ENCODE results near the gene LIMK2. TPM values are rescaled to one million over a fixed set of nuclear protein-coding genes. Genes with fewer than 3 reads are reported as not detected.
"Not testable (repeated sequence)": the region's sequence is repeated elsewhere in the genome, so short reads cannot be mapped to it uniquely, and the experiment has no call there.

The LIMK2 gene
- total RNA-seq, 1 experiment from 2014 or later: 35.3 TPM

- Histone ChIP-seq H3K27ac (ENCODE audit: low read length) (no peak overlapping the region), H3K79me2 (ENCODE audit: low read length) (peaks cover 79% of the 10 kb centered on the region), H3K36me3 (ENCODE audit: insufficient read depth, low read length) (0 out of 2 replicates have a peak, but pooled peaks cover 8% of the 10 kb centered on the region), H2AFZ (ENCODE audit: low read length) (no peak overlapping the region), H3K4me1 (ENCODE audit: low read length) (peaks cover 80% of the 10 kb centered on the region), H3K4me3 (ENCODE audit: low read length) (no peak overlapping the region), H3K4me2 (ENCODE audit: low read depth, low read length, poor library complexity, severe bottlenecking) (no peak overlapping the region), H3K27me3 (ENCODE audit: low read length) (no peaks in the 10 kb centered on the region), H4K20me1 (ENCODE audit: insufficient read depth, low read depth, low read length) (no peaks in the 10 kb centered on the region), H3K9ac (ENCODE audit: low read length) (no peak overlapping the region), H3K9me3 (ENCODE audit: low read length) (no peaks in the 10 kb centered on the region), H3K9me2 (replicated peaks; ENCODE audit: insufficient read depth, low read length) (no peaks in the 10 kb centered on the region)
- no peak for DNase-seq
Observed at GRCh38 chr22:31215018-31215535, 3.0 kb downstream of the LIMK2 start.

GRCh38 chr22:31218565-31219262 is 6.6 kb downstream of the LIMK2 start:
- peak overlapping the region; percentile 12; the same call in 1 of the 2 replicates for H3K4me3 ChIP-seq (ENCODE audit: low read length)
- peaks cover 94% of the 10 kb centered on the region for H3K79me2 ChIP-seq (ENCODE audit: low read length)
- 0 out of 2 replicates have a peak, but pooled peaks cover 8% of the 10 kb centered on the region for H3K36me3 ChIP-seq (ENCODE audit: insufficient read depth, low read length)
- peak overlapping the region; percentile 54 for H3K4me2 ChIP-seq (ENCODE audit: low read depth, low read length, poor library complexity, severe bottlenecking)
- no peaks in the 10 kb centered on the region for H3K9me2 ChIP-seq (replicated peaks; ENCODE audit: insufficient read depth, low read length)
- H4K20me1 ChIP-seq (ENCODE audit: insufficient read depth, low read depth, low read length): no peaks in the 10 kb centered on the region
- no peak for DNase-seq
- no peak overlapping the region for H2AFZ ChIP-seq (ENCODE audit: low read length)
- peaks cover 93% of the 10 kb centered on the region for H3K4me1 ChIP-seq (ENCODE audit: low read length)
- H3K9ac ChIP-seq (ENCODE audit: low read length): peak overlapping the region; percentile 17; the same call in 1 of the 2 replicates
- peak overlapping the region; percentile 75 for H3K27ac ChIP-seq (ENCODE audit: low read length)
- H3K27me3 ChIP-seq (ENCODE audit: low read length): no peaks in the 10 kb centered on the region
- H3K9me3 ChIP-seq (ENCODE audit: low read length): no peaks in the 10 kb centered on the region

GRCh38 chr22:31221084-31221483 is 9.0 kb downstream of the LIMK2 start:
- Histone ChIP-seq H3K4me2 (ENCODE audit: low read depth, low read length, poor library complexity, severe bottlenecking) (no peak overlapping the region), H3K79me2 (ENCODE audit: low read length) (peaks cover 92% of the 10 kb centered on the region), H3K9ac (ENCODE audit: low read length) (no peak overlapping the region)

GRCh38 chr22:31222736-31223135 is 10.6 kb downstream of the LIMK2 start:
- H3K9ac ChIP-seq (ENCODE audit: low read length): no peak overlapping the region

More at GRCh38 chr22:31221084-31221483, 9.0 kb downstream of the LIMK2 start:
- no peak for DNase-seq
- Histone ChIP-seq H3K36me3 (ENCODE audit: insufficient read depth, low read length) (0 out of 2 replicates have a peak, but pooled peaks cover 4% of the 10 kb centered on the region), H3K4me1 (ENCODE audit: low read length) (peaks cover 78% of the 10 kb centered on the region), H2AFZ (ENCODE audit: low read length) (no peak overlapping the region), H3K4me3 (ENCODE audit: low read length) (no peak overlapping the region), H3K27me3 (ENCODE audit: low read length) (no peaks in the 10 kb centered on the region), H4K20me1 (ENCODE audit: insufficient read depth, low read depth, low read length) (no peaks in the 10 kb centered on the region), H3K9me3 (ENCODE audit: low read length) (no peaks in the 10 kb centered on the region), H3K27ac (ENCODE audit: low read length) (no peak overlapping the region; the same call in 1 of the 2 replicates), H3K9me2 (replicated peaks; ENCODE audit: insufficient read depth, low read length) (no peaks in the 10 kb centered on the region)

GRCh38 chr22:31223786-31224191 is 11.7 kb downstream of the LIMK2 start:
- peak overlapping the region; percentile 5 for H3K4me2 ChIP-seq (ENCODE audit: low read depth, low read length, poor library complexity, severe bottlenecking)
- H3K79me2 ChIP-seq (ENCODE audit: low read length): peaks cover 80% of the 10 kb centered on the region

More at GRCh38 chr22:31222736-31223135, 10.6 kb downstream of the LIMK2 start:
- H3K79me2 ChIP-seq (ENCODE audit: low read length): peaks cover 84% of the 10 kb centered on the region
- H3K27me3 ChIP-seq (ENCODE audit: low read length): no peaks in the 10 kb centered on the region
- no peak overlapping the region for H3K4me3 ChIP-seq (ENCODE audit: low read length)
- DNase-seq: no peak
- no peaks in the 10 kb centered on the region for H4K20me1 ChIP-seq (ENCODE audit: insufficient read depth, low read depth, low read length)
- H3K27ac ChIP-seq (ENCODE audit: low read length): peak overlapping the region; percentile 61
- H3K9me3 ChIP-seq (ENCODE audit: low read length): no peaks in the 10 kb centered on the region
- peaks cover 8% of the 10 kb centered on the region for H3K36me3 ChIP-seq (ENCODE audit: insufficient read depth, low read length)
- H2AFZ ChIP-seq (ENCODE audit: low read length): no peak overlapping the region
- H3K9me2 ChIP-seq (replicated peaks; ENCODE audit: insufficient read depth, low read length): no peaks in the 10 kb centered on the region
- H3K4me2 ChIP-seq (ENCODE audit: low read depth, low read length, poor library complexity, severe bottlenecking): peak overlapping the region; percentile 13
- H3K4me1 ChIP-seq (ENCODE audit: low read length): peaks cover 62% of the 10 kb centered on the region

GRCh38 chr22:31224691-31225090 is 12.6 kb downstream of the LIMK2 start:
- not testable (repeated sequence) for H3K36me3 ChIP-seq (ENCODE audit: insufficient read depth, low read length)

More at GRCh38 chr22:31223786-31224191, 11.7 kb downstream of the LIMK2 start:
- Histone ChIP-seq H4K20me1 (ENCODE audit: insufficient read depth, low read depth, low read length) (no peaks in the 10 kb centered on the region), H3K27me3 (ENCODE audit: low read length) (no peaks in the 10 kb centered on the region), H3K4me1 (ENCODE audit: low read length) (peaks cover 57% of the 10 kb centered on the region), H3K4me3 (ENCODE audit: low read length) (no peak overlapping the region), H3K9me3 (ENCODE audit: low read length) (no peaks in the 10 kb centered on the region), H3K36me3 (ENCODE audit: insufficient read depth, low read length) (peaks cover 8% of the 10 kb centered on the region), H3K9me2 (replicated peaks; ENCODE audit: insufficient read depth, low read length) (no peaks in the 10 kb centered on the region), H2AFZ (ENCODE audit: low read length) (no peak overlapping the region), H3K9ac (ENCODE audit: low read length) (no peak overlapping the region), H3K27ac (ENCODE audit: low read length) (peak overlapping the region; percentile 61)
- DNase-seq: no peak

GRCh38 chr22:31227186-31227585 is 15.1 kb downstream of the LIMK2 start:
- DNase-seq: no peak
- peaks cover 5% of the 10 kb centered on the region for H3K36me3 ChIP-seq (ENCODE audit: insufficient read depth, low read length)
- H3K4me2 ChIP-seq (ENCODE audit: low read depth, low read length, poor library complexity, severe bottlenecking): no peak overlapping the region
- H3K4me1 ChIP-seq (ENCODE audit: low read length): peaks cover 51% of the 10 kb centered on the region
- H2AFZ ChIP-seq (ENCODE audit: low read length): no peak overlapping the region
- H3K9ac ChIP-seq (ENCODE audit: low read length): no peak overlapping the region
- H4K20me1 ChIP-seq (ENCODE audit: insufficient read depth, low read depth, low read length): no peaks in the 10 kb centered on the region
- H3K4me3 ChIP-seq (ENCODE audit: low read length): no peak overlapping the region
- H3K9me2 ChIP-seq (replicated peaks; ENCODE audit: insufficient read depth, low read length): no peaks in the 10 kb centered on the region
- peaks cover 83% of the 10 kb centered on the region for H3K79me2 ChIP-seq (ENCODE audit: low read length)
- no peaks in the 10 kb centered on the region for H3K9me3 ChIP-seq (ENCODE audit: low read length)
- no peak overlapping the region for H3K27ac ChIP-seq (ENCODE audit: low read length)
- H3K27me3 ChIP-seq (ENCODE audit: low read length): no peaks in the 10 kb centered on the region

More at GRCh38 chr22:31224691-31225090, 12.6 kb downstream of the LIMK2 start:
- H3K9me3 ChIP-seq (ENCODE audit: low read length); H3K9ac ChIP-seq (ENCODE audit: low read length); DNase-seq; H3K9me2 ChIP-seq (replicated peaks; ENCODE audit: insufficient read depth, low read length); H2AFZ ChIP-seq (ENCODE audit: low read length); H3K27me3 ChIP-seq (ENCODE audit: low read length); H4K20me1 ChIP-seq (ENCODE audit: insufficient read depth, low read depth, low read length); H3K4me3 ChIP-seq (ENCODE audit: low read length); H3K4me2 ChIP-seq (ENCODE audit: low read depth, low read length, poor library complexity, severe bottlenecking): not testable (repeated sequence)
- H3K79me2 ChIP-seq (ENCODE audit: low read length): peaks cover 82% of the 10 kb centered on the region
- H3K4me1 ChIP-seq (ENCODE audit: low read length): peaks cover 58% of the 10 kb centered on the region
- H3K27ac ChIP-seq (ENCODE audit: low read length): peak overlapping the region; percentile 61; the same call in 1 of the 2 replicates

GRCh38 chr22:31229402-31230079 is 17.4 kb downstream of the LIMK2 start:
- no peaks in the 10 kb centered on the region for H3K27me3 ChIP-seq (ENCODE audit: low read length)
- H3K9ac ChIP-seq (ENCODE audit: low read length): no peak overlapping the region
- H3K4me2 ChIP-seq (ENCODE audit: low read depth, low read length, poor library complexity, severe bottlenecking): peak overlapping the region; percentile 27
- no peaks in the 10 kb centered on the region for H4K20me1 ChIP-seq (ENCODE audit: insufficient read depth, low read depth, low read length)
- H3K4me3 ChIP-seq (ENCODE audit: low read length): no peak overlapping the region
- peaks cover 29% of the 10 kb centered on the region for H3K4me1 ChIP-seq (ENCODE audit: low read length)
- peaks cover 81% of the 10 kb centered on the region for H3K79me2 ChIP-seq (ENCODE audit: low read length)
- H3K27ac ChIP-seq (ENCODE audit: low read length): peak overlapping the region; percentile 24
- H3K36me3 ChIP-seq (ENCODE audit: insufficient read depth, low read length): peaks cover 8% of the 10 kb centered on the region
- no peaks in the 10 kb centered on the region for H3K9me3 ChIP-seq (ENCODE audit: low read length)
- DNase-seq: no peak
- no peak overlapping the region for H2AFZ ChIP-seq (ENCODE audit: low read length)
- no peaks in the 10 kb centered on the region for H3K9me2 ChIP-seq (replicated peaks; ENCODE audit: insufficient read depth, low read length)
